Stimulated activated CD4-positive, alpha-beta T cell treated with anti-CD3 and anti-CD28 coated beads, Interleukin-12 subunit alpha, Interleukin-12 subunit beta, amount 100 ng/mL, for 24 hours (primary cell): ENCODE data around the gene PIK3R2.

Source experiments
- DNase-seq, 2 experiments: peaks; one replicate each; pipeline ENCODE4 v3.0.0-alpha.2; 2020; ENCODE audit warnings: low read depth in 2 of 2

The PIK3R2 gene

DNA sequence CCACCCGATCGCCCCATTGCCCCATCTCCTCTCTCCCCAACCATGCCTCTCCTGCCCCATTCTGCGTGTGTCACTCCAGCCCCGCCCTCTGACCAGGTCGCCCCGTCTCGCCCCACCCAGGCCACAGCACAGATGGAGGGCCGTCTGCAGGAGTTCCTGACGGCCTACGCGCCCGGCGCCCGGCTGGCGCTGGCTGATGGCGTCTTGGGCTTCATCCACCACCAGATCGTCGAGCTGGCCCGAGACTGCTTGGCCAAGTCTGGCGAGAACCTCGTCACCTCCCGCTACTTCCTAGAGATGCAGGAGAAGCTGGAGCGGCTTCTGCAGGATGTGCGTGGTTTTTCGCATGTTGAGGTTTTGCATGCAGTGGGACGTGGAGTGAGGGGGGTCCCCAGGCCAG lies 29.1 kb upstream of the PIK3R2 start:
- DNase-seq = no peak

DNA sequence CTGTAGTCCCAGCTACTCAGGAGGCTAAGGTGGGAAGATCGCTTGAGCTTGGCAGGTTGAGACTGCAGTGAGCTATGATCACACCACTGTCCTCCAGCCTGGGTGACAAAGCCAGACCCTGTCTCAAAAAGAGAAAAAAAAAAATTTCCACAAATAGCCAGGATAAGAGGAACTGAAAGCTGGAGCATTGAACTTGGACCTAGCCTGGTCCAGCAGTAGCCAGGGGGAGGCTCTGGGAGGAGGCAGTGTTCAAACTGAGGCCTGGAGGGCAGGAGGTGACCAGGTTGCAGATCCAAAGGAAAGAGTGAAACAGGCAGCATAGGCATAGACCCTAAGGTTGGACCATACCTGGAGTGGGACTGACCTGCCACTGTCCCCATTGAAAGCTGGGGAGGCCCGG lies 26.9 kb upstream of the PIK3R2 start:
- no peak for DNase-seq

DNA sequence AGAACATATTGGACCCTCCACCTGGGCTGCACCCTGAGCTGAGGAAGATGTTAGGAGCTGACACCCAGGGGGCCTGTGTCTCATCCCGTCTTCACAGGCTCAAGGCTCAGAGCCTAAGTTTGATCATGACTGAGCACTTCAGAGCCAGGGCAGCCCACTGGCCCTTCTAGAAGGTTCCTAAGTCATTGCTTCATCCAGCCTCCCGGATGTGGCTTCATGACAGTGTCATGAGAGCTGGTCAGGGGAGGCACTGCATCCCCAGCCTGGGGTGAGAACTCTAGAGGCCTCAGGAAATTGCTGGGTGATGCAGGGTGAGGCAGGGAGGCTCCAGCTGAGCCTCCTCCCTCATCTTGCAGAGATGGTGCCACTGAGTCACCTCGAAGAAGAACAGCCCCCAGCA lies 24.9 kb upstream of the PIK3R2 start:
- DNase-seq = no peak

DNA sequence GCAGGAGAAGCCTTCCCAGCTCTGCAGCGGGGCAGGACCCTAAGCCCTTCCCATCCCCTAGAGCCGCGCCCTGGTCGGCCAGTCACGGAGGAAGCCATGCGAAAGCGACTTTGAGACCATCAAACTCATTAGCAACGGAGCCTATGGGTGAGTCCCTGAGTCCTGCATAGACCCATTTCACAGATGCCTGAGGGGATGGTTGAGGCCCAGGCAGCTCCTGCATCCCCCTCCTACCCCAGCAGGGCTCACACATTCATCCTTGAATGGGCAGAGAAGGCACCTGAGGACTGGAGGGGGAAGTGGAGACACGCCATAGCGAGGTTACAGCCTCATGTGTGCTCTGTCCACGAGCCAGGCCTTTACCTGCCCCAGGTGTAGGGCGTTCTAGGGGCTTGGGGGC lies 24.2 kb upstream of the PIK3R2 start:
- DNase-seq = no peak

DNA sequence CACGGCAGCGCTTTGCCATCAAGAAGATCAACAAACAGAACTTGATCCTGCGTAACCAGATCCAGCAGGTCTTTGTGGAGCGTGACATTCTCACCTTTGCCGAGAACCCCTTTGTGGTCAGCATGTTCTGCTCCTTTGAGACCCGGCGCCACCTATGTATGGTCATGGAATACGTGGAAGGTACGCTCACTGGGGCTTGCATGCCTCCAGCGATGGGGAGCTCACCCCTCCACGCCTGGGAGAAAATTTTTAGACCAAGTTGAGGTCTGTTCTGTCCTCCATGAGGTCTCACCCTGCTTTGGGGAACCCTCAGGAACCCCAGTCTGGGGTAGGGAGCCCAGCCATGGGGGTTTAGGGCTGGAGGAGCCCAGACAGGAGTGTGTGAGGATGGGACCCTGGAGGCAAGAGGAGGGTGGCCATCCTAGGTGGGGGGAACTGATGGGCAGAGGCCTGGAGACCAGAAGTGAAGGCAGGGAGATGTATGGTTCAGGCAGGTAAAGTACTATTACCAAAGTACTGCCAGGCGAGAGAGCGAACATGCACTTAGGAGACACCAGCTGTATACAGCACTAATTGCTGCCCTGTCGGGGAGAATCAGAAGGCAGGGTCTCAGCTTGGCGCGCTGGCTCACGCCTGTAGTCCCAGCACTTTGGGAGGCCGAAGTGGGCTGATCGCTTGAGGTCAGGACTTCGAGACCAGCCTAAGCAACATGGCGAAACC lies 22.3 kb upstream of the PIK3R2 start:
- no peak for DNase-seq

DNA sequence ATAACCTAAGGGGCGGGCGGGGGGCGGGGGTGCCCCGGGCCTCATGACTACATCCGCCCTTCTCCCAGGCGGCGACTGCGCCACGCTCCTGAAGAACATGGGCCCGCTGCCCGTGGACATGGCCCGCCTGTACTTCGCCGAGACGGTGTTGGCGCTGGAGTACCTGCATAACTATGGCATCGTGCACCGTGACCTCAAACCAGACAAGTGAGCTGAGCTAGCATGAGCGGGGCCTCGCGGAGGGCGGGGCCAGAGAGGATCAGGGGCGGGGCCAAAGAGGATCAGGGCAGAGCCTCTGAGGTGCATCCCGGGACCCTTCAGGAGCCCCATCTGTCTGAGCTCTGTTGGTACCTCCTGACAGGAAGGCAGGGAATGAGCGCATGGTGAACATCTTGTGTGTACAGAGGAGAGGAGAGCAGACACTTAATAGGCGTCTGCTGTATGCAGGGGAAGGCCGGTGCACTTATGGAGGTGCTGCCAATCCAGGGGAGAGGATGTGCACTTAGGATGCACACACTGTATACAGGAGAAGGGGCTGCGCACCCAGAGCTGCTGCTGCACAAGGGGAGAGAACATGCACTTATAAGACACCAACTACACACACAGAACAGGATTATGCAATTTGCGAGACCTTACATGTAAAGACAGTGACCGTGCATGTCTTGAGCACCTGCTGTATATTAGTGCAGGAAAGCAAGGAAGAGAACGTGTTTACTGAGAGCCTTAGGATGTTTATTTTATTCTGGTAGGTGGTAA lies 20.9 kb upstream of the PIK3R2 start:
- DNase-seq = no peak

DNA sequence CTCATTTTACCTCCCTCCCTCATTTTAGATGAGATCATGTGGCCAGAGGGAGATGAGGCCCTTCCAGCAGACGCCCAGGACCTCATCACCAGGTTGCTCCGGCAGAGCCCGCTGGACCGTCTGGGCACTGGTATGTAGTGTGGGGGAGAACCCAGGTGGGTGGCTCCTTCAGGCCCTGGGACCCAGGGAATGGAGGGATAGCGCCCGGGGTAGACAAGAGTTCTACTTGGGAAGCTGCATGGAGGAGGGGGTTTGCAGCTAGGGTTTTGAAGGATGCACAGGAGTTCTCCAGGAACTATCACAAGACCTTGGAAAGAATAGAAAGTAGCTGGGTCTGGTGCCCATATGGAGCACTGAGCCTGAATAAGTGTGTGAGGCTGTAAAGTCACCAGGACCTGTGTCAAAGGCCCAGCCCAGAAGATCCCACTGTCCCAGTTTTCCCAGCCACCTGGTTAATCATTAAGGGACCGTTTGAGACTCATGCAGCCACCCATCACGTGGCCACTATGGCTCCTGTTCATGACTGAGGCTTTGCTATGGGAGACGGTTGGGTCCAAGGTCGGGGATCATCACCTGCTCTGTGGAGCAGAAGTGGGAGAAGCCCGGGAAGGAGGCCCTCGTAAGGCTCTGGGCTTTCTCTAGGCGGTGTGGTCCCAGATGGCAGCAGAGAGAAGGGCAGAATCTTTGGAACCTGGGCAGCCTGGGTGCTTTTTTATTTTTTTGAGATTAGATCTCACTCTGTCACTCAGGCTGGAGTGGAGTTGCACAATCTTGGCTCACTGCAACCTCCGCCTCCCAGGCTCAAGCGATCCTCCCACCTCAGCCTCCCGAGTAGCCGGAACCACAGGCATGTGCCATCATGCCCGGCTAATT lies 17.0 kb upstream of the PIK3R2 start:
- no peak for DNase-seq

DNA sequence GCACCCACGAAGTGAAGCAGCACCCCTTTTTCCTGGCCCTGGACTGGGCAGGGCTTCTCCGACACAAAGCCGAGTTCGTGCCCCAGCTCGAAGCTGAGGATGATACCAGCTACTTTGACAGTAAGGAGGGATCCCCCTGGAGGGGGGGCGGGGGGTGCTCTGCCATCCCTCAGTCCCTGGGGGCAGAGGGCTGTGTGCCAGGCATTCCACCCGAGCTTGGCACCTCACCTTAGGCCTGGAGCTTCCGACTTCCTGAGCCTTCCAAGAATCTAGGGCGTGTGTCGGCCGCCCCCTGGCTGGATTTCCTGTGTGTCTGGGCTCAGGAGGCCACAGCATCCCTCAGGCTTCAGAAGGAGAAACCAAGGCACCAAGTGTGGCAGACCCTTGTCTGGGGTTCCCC lies 15.7 kb upstream of the PIK3R2 start:
- DNase-seq = no peak

DNA sequence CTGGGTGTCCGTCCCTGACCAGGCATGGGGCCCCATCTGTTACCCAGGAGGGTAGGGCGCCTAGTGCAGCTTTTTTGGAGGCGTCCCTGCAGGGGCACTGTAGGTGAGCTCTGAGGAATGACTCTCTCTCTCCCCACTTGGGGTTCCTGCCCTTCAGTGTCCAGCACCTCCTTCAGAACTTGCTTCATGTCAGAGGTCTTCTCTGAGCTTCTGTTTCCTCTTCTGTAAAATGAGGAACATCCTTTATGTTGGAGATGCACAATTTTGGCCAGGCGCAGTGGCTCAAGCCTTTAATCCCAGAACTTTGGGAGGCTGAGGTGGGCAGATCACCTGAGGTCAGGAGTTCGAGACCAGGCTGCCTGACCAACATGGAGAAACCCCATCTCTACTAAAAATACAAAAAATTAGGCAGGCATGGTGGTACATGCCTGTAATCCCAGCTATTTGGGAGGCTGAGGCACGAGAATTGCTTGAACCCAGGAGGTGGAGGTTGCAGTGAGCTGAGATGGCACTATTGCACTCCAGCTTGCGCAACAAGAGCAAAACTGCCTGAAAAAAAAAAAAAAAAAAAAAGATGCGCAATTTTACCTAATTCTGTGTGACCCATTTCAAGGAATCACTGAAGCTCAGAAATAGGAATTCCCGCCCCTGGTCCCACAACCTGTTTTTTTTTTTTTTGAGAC lies 15.2 kb upstream of the PIK3R2 start:
- DNase-seq = no peak

DNA sequence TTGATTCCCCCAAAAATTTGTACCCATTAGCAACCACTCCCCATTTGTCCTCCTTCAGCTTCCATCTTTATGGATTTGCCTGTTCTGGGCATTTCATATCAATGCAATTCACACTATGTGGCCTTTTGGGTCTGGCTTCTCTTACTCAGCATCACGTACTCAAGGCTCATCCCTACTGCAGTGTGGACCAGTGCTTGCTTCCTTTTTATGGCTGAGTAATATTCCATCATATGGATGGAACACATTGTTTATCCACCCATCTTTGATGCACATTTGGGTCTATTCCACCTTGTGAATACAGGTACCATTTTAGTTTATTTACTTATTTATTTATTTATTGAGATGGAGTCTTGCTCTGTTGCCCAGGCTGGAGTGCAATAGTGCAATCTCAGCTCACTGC lies 12.5 kb upstream of the PIK3R2 start:
- DNase-seq = no peak

DNA sequence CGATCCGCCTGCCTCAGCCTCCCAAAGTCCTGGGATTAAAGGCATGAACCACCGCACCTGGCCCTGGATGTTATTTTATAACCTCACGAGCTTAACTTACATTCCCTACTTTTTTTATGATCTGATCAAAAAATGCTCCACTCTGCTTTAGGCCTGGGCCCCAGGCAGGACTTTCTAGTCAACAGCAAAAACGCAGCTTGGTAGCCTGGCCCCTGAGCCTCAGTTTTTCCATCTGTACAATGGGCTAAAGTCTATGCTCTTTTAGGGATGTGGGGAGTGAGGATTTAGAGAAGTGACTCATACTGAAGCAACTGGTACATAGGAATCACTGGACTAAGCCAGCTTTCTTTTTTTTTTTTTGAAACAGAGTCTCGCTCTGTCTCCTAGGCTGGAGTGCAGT lies 11.9 kb upstream of the PIK3R2 start:
- DNase-seq = no peak

DNA sequence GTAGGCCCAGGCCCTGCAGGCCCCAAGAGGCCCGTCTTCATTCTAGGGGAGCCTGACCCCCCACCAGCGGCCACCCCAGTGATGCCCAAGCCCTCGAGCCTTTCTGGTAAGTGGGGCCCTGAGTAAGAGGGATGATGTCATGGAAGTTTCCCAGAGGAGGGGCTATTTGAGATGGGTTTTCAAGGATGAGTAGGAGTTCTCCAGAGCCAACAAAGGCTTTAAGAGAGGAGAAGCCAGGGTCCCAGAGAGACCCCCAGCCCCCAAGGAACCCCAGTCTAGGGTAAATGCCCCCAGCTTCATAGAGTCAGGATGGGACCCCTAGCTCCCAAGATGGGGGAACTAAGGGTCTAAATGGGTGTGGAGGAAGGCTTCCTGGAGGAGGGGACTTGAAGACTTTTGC lies 9.1 kb upstream of the PIK3R2 start:
- DNase-seq = no peak

DNA sequence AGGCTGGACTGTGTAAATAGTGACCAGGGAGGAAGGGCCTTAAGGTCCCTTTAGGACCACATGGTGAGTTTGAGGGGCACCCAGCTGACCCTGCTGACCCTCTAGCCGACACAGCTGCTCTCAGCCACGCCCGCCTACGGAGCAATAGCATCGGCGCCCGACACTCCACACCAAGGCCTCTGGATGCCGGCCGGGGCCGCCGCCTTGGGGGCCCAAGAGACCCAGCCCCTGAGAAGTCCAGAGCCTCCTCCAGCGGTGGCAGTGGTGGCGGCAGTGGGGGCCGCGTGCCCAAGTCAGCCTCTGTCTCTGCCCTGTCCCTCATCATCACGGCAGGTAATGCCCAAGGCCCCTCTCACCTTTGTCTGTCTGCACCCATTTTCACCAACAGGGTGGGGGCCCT lies 8.6 kb upstream of the PIK3R2 start:
- DNase-seq = no peak

DNA sequence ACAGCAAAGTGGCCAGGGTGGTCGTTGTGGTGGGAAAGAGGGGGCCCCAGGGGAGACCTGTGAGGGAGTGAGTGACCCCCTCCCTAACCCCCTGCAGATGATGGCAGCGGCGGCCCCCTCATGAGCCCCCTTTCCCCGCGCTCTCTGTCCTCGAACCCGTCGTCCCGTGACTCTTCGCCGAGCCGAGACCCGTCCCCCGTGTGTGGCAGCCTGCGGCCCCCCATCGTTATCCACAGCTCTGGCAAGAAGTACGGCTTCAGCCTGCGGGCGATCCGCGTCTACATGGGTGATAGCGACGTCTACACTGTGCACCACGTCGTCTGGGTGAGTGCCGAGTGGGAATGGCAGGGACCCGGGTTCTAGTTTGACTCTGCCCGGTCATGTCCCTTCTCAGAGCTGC lies 8.1 kb upstream of the PIK3R2 start:
- DNase-seq = no peak

DNA sequence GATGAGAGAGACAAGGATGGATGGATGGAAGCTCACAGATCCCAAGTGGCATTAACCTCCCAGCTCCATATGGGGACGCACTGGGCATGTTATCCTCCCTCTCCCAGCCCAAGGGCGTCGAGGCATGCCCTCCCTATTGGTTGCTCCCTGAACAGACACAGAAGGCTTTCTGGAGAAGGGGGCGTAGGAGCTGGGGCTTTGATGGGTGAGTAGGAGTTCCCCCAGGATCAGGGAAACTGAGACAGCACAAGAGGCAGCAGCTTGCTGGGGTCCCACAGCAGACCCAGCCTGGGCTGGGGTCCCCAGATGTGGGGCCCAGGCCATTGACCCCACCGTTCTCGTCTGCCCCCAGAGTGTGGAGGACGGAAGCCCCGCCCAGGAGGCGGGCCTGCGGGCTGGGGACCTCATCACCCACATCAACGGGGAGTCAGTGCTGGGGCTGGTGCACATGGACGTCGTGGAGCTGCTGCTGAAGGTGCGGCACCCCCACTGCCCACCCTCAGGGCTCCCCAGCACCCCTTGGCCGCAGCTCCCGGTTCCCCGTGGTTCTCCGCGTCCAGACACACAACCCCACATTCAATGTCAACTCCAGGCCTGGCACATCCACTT lies 7.5 kb upstream of the PIK3R2 start:
- DNase-seq = no peak

DNA sequence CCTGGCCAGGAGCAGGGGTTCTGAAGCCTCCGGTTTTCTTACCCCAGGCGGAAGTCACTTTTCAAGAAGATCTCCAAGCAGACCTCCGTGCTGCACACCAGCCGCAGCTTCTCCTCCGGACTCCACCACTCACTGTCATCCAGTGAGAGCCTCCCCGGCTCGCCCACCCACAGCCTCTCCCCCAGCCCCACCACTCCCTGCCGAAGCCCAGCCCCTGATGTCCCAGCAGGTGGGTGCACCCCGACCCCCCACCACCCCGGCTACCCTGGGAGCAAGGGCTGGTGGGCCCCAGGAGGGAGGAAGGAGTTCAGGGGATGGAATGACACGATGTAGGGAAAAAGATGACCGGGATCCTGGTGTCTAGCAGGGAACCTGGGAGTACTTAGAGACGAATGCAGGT lies 5.6 kb upstream of the PIK3R2 start:
- no peak for DNase-seq

DNA sequence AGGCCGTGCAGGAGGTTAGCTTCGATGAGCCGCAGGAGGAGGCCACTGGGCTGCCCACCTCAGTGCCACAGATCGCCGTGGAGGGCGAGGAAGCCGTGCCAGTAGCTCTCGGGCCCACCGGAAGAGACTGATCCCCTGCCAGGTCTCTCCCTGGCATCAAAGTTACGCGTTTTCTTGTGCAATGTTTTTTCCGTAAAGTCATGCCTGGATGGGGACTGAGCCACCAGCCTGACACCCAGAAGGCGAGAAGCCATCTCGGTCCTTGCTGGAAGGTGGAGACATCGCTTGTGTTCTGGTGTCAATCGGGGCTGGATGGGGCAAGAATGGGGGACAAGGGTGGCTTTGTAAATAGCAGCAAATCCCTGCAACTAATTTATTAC lies 3.4 kb upstream of the PIK3R2 start:
- DNase-seq = no peak

DNA sequence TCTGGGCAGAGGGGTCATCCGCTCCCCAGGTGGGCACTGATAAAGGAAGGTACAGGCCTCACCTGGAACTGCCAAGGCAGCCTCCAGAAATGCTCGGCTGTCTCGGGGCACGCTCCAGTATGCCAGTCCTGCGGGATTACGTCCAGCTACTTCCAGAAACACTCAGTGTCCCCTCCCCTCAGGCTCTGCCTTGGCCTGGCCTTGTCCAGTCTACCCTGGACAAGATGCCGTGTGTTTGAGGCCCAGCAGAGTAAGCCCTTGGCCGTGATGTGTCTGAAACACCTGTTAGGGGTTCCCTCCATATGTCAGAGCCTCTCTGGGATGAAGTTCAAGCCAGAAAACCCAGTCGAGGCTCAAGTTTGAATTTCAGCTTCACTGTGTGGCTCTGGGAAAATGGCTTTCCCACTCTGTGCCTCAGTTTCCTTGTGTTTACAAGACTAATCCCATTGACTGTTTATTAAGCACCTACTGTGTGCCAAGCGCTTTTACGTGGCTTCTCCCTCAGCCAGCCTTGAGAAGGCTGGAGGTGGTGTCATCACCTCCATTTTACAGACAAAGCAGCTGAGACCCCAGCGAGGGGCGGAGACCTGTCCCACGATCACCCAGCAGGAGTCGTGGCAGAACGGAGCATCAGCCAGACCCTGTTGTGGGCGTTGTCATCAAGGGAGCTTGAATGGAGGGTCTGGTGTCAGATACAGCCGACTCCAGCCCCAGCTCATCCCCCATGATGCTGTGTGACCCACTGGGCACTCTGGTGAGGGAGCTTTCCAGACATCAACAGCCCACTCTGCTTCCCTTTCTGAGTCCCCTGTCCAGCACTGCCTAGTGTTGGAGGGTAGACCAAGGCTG lies 2.0 kb upstream of the PIK3R2 start:
- no peak for DNase-seq

DNA sequence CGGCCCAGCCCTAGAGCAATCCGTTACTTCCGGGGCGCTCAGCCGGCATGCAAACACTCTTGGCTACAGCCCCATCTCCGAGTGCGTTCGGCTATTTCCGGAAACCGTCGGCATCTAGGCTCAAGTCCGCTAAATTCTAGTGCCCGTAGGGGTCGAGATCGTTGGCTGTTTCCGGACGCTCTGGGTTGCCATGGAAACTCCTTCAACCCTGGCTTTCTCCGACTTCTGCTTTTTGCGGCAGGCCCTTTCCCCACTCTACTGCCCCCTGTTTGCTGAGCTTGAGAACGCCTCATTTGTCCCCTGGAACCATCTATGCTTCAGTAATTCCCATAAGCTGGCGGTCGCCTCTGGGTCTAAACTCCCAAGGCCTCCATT lies 534 bp upstream of the PIK3R2 start:
- DNase-seq = peak; percentile 93 to 99

DNA sequence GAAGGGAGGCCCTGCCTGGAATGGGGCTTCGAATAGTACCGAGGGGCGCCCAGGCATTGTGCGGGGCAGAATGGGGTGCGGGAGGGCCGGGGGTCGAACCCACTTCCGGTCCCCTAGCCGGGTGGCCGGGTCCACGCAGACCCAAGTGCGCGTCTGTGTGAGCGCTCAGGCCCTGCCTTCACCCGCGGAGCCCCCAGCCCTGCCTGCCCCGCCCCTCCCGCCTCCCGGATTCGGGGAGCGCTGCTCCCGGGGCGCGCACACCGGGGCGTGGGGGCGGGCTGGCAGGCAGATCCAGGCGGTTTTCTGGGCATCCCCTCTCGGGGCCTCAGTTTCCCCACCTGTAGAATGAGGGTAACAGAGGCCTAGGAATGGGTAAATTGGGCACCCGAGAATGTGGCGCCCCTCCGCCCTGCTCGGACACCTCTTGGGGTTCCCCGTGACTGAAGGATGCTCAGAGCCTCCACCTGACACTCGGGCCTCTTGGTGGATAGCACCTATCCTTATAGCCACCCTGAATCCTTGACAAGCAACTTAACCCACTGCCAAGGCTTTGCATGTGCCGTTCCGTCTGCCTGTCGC lies 682 bp downstream of the PIK3R2 start:
- peak in 1 of 2 experiments; percentile 30 for DNase-seq
